ENCODE measurements around the gene APOD.
"Not testable (repeated sequence)": the region's sequence is repeated elsewhere in the genome, so short reads cannot be mapped to it uniquely, and the experiment has no call there.

The APOD gene

GRCh38 chr3:195583831-195584542 lies at the start of gene APOD:
APOD (minus strand) TSS chr3:195583940; CDS start chr3:195579461, 4,479 bp downstream.
- Histone ChIP-seq H3K27me3 (ENCODE audit: low read depth, low read length) (no peaks in the 10 kb centered on the region), H3K4me3 (ENCODE audit: low read depth in 1 of 2, low read length in 2 of 2) (no peak within 1 kb of the TSS), H3K4me1 (ENCODE audit: control insufficient read depth in 1 of 2, insufficient read depth in 2 of 2, low read length in 2 of 2) (no peaks in the 10 kb centered on the region), H3K27ac (ENCODE audit: low read length) (no peak within 1 kb of the TSS), H3K36me3 (ENCODE audit: control insufficient read depth in 1 of 2, insufficient read depth in 2 of 2, low read length in 2 of 2) (no peaks in the 10 kb centered on the region), H3K9me3 (ENCODE audit: control insufficient read depth in 1 of 2, low read length in 2 of 2) (peaks cover 0 to 6% of the 10 kb centered on the region in 2 donors)

DNA sequence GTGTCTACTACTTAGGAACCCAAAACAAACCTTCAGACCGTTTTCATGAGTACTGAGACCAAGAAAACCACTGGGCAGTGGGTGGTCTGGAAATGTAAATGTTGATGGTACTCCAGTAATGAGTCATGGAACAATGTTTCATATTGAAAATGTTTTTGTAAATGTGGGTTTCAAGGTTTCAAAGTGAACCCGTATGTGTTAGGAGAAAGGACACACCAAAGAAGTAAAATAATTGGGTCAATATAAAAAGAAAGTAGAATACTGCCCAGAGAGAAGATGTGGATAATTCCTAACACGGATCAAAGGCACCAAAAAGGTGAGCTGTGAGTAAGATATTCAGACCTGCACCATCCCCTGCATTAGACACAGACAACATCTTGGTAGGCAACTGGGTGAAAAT lies 49.6 kb upstream of the APOD start:
- not testable (repeated sequence) for H3K27ac ChIP-seq (ENCODE audit: low read length); H3K27me3 ChIP-seq (ENCODE audit: low read depth, low read length); H3K4me1 ChIP-seq (ENCODE audit: control insufficient read depth in 1 of 2, insufficient read depth in 2 of 2, low read length in 2 of 2); H3K4me3 ChIP-seq (ENCODE audit: low read depth in 1 of 2, low read length in 2 of 2); H3K36me3 ChIP-seq (ENCODE audit: control insufficient read depth in 1 of 2, insufficient read depth in 2 of 2, low read length in 2 of 2); H3K9me3 ChIP-seq (ENCODE audit: control insufficient read depth in 1 of 2, low read length in 2 of 2)

DNA sequence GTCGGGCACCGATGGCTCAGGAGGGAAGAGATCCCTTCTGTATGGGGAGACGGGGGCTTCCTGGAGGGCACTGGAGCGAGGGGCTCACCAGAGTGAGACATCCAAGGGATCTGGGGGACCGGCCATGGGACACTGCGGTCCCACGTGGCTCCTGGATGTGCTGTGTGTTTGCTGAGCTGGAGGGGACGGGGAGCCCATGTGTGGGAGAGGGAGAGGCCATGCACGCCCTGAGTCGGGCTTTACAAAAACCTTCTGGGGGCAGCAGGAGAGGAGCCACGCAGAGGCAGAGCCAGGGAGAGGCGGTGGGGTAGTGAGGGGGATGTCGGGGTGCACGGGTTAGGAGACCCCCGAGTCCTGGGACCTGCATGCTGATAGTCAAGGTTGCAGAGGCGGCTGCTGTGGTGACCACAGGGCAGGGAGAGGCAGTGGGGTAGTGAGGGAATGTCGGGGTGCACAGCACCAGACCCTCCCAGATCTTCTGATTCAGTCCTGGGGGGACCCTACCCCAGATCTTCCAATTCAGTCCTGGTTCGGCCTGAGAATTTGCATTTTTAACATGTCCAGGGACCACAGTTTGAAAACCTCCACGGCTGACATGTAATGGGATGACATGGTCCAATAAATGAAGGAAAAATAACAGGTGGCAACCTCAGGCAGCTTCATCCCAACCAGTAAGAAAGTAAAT lies 48.9 kb upstream of the APOD start:
- H3K9me3 ChIP-seq (ENCODE audit: control insufficient read depth in 1 of 2, low read length in 2 of 2); H3K36me3 ChIP-seq (ENCODE audit: control insufficient read depth in 1 of 2, insufficient read depth in 2 of 2, low read length in 2 of 2); H3K27me3 ChIP-seq (ENCODE audit: low read depth, low read length); H3K27ac ChIP-seq (ENCODE audit: low read length); H3K4me3 ChIP-seq (ENCODE audit: low read depth in 1 of 2, low read length in 2 of 2); H3K4me1 ChIP-seq (ENCODE audit: control insufficient read depth in 1 of 2, insufficient read depth in 2 of 2, low read length in 2 of 2): not testable (repeated sequence)

DNA sequence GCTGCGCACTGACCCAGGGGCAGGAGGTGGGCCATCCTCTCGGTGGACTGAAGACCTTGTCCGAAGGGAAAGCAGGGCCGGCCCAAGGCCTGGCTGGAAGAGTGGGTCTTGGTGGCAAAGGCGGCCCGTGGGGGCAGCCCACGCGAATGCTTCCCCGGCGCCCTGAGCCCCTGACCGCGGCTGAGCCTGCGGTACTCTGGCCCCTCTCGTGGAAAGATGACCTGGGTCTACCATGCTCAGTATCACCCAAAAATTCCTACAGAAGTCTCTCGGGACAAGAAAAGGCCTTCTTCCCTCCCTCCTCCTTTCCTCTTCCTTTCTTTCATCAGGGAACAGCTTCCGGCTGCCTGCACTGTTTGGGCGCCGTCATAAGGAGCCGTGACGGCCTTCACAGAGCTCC lies 48.3 kb upstream of the APOD start:
- not testable (repeated sequence) for H3K36me3 ChIP-seq (ENCODE audit: control insufficient read depth in 1 of 2, insufficient read depth in 2 of 2, low read length in 2 of 2); H3K4me1 ChIP-seq (ENCODE audit: control insufficient read depth in 1 of 2, insufficient read depth in 2 of 2, low read length in 2 of 2); H3K27me3 ChIP-seq (ENCODE audit: low read depth, low read length); H3K27ac ChIP-seq (ENCODE audit: low read length); H3K9me3 ChIP-seq (ENCODE audit: control insufficient read depth in 1 of 2, low read length in 2 of 2); H3K4me3 ChIP-seq (ENCODE audit: low read depth in 1 of 2, low read length in 2 of 2)

- H3K27ac ChIP-seq (ENCODE audit: low read length), result not testable (repeated sequence)
Observed at GRCh38 chr3:195630938-195631495, 47.3 kb upstream of the APOD start.

DNA sequence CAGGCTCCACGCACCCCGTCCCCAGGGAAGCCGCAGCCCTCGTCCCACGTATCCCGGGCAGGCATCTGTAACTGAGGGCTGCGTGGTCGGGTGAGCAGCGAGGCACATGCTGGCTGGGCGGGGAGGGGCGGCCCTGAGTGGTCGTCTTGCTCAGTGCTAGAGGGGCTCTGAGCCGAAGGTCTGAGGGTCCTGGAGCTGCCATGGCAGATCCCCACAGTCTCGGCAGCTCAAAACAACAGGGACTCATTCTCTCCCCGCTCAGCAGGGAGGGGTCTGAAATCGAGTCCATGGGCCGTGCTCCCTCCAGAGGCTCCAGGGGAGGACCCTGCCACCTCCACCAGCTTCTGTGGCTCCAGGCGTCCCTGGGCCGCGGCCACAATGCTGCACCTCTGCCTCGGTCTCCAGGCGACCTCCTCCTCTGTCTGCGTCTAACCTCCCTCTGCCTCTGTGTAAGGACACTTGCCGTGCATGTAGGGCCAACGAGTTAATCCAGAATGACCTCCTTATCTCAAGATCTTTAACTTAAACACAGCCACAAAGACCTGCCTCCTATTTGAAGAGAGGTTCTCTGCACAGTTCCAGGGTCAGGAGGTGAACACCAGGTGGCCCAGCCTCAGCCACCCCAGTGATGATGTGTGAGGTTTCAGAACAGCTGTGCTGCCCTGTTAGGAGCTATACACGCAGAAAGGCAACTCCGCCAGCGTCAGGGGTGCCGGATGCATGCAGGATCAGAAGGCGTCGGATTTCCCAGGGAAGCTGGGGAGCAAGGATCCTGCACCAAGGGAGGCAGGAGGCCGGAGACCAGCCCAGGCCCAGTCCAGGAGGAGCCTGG lies 46.6 kb upstream of the APOD start:
- not testable (repeated sequence) for H3K4me3 ChIP-seq (ENCODE audit: low read depth in 1 of 2, low read length in 2 of 2); H3K27ac ChIP-seq (ENCODE audit: low read length); H3K4me1 ChIP-seq (ENCODE audit: control insufficient read depth in 1 of 2, insufficient read depth in 2 of 2, low read length in 2 of 2); H3K27me3 ChIP-seq (ENCODE audit: low read depth, low read length); H3K9me3 ChIP-seq (ENCODE audit: control insufficient read depth in 1 of 2, low read length in 2 of 2); H3K36me3 ChIP-seq (ENCODE audit: control insufficient read depth in 1 of 2, insufficient read depth in 2 of 2, low read length in 2 of 2)

More at GRCh38 chr3:195630938-195631495, 47.3 kb upstream of the APOD start:
- not testable (repeated sequence) for H3K36me3 ChIP-seq (ENCODE audit: control insufficient read depth in 1 of 2, insufficient read depth in 2 of 2, low read length in 2 of 2); H3K9me3 ChIP-seq (ENCODE audit: control insufficient read depth in 1 of 2, low read length in 2 of 2); H3K27me3 ChIP-seq (ENCODE audit: low read depth, low read length); H3K4me1 ChIP-seq (ENCODE audit: control insufficient read depth in 1 of 2, insufficient read depth in 2 of 2, low read length in 2 of 2); H3K4me3 ChIP-seq (ENCODE audit: low read depth in 1 of 2, low read length in 2 of 2)

GRCh38 chr3:195629682-195630081 lies 45.9 kb upstream of the APOD start:
- not testable (repeated sequence) for H3K4me1 ChIP-seq (ENCODE audit: control insufficient read depth in 1 of 2, insufficient read depth in 2 of 2, low read length in 2 of 2); H3K27ac ChIP-seq (ENCODE audit: low read length); H3K36me3 ChIP-seq (ENCODE audit: control insufficient read depth in 1 of 2, insufficient read depth in 2 of 2, low read length in 2 of 2); H3K27me3 ChIP-seq (ENCODE audit: low read depth, low read length); H3K9me3 ChIP-seq (ENCODE audit: control insufficient read depth in 1 of 2, low read length in 2 of 2); H3K4me3 ChIP-seq (ENCODE audit: low read depth in 1 of 2, low read length in 2 of 2)

- not testable (repeated sequence) for H3K27me3 ChIP-seq (ENCODE audit: low read depth, low read length); H3K36me3 ChIP-seq (ENCODE audit: control insufficient read depth in 1 of 2, insufficient read depth in 2 of 2, low read length in 2 of 2); H3K9me3 ChIP-seq (ENCODE audit: control insufficient read depth in 1 of 2, low read length in 2 of 2); H3K27ac ChIP-seq (ENCODE audit: low read length); H3K4me3 ChIP-seq (ENCODE audit: low read depth in 1 of 2, low read length in 2 of 2); H3K4me1 ChIP-seq (ENCODE audit: control insufficient read depth in 1 of 2, insufficient read depth in 2 of 2, low read length in 2 of 2)
Observed at GRCh38 chr3:195628386-195628920, 44.7 kb upstream of the APOD start.

DNA sequence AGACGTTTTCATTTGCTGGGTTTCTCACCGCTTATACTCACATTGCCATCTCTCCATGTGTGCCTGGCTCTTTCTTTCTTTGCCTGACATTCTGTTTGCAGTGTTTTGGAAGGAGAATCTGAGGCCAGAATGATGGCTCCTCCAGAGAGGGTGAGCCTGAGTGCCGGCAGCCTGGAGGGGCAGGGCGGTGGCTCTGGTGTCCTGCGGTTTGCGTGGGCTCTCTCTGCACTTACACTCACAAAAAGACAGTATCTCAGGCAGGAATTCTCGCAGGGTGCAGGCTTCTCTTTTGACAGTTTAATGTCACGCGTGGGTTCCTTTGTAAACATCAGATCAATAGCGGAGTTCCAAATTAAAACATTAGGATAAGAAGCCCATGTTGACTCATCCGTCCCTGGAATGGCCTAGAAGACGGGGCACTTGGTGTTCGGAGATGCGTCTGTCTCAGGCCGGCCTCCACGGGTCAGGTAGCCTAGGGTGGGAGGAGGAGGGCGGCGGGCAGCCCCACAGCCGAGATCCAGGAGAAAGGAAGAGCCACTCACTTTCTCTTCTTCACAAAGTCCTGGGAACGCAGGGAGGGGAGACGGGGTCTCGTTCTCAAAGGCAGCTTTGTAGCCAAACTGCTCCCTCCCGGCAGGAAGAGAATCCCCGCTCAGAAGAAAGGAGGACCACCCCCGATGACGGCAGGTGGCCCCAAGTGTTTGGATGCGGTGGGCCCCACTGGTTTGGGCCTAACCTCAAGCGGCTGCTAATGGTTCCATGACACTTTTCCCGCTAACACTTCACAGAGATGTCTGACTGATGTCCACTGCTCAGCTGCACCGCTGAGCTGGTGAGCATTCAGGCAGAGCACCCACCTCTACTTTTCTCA lies 44.0 kb upstream of the APOD start:
- not testable (repeated sequence) for H3K27ac ChIP-seq (ENCODE audit: low read length)

GRCh38 chr3:195624603-195625560 lies 41.1 kb upstream of the APOD start:
- not testable (repeated sequence) for H3K4me1 ChIP-seq (ENCODE audit: control insufficient read depth in 1 of 2, insufficient read depth in 2 of 2, low read length in 2 of 2); H3K9me3 ChIP-seq (ENCODE audit: control insufficient read depth in 1 of 2, low read length in 2 of 2); H3K36me3 ChIP-seq (ENCODE audit: control insufficient read depth in 1 of 2, insufficient read depth in 2 of 2, low read length in 2 of 2); H3K27me3 ChIP-seq (ENCODE audit: low read depth, low read length); H3K4me3 ChIP-seq (ENCODE audit: low read depth in 1 of 2, low read length in 2 of 2); H3K27ac ChIP-seq (ENCODE audit: low read length)

More for the DNA sequence above, 44.0 kb upstream of the APOD start:
- not testable (repeated sequence) for H3K4me1 ChIP-seq (ENCODE audit: control insufficient read depth in 1 of 2, insufficient read depth in 2 of 2, low read length in 2 of 2); H3K36me3 ChIP-seq (ENCODE audit: control insufficient read depth in 1 of 2, insufficient read depth in 2 of 2, low read length in 2 of 2); H3K9me3 ChIP-seq (ENCODE audit: control insufficient read depth in 1 of 2, low read length in 2 of 2); H3K4me3 ChIP-seq (ENCODE audit: low read depth in 1 of 2, low read length in 2 of 2); H3K27me3 ChIP-seq (ENCODE audit: low read depth, low read length)
